Right cardiac atrium (tissue), 5 donors: ENCODE results near the gene INO80. TPM values are rescaled to one million over a fixed set of nuclear protein-coding genes. Genes with fewer than 3 reads are reported as not detected.

Source experiments
- ATAC-seq, 2 donors: fragments of 200-7000 bp; cut with Tn5 transposase; one replicate each; pipeline versions ENCODE4 v1.8.0 to v1.9.1; 2020; ENCODE audit warnings: moderate library complexity in 2 of 2, mild to moderate bottlenecking in 1 of 2
- DNase-seq, 3 donors: peaks; one replicate each; pipeline ENCODE4 v3.0.0-alpha.2; 2020
- H3K27ac ChIP-seq: one replicate; pipeline ENCODE4 v1.5.1; 2013; ENCODE audit warnings: mild to moderate bottlenecking, low read length, control low read depth, moderate library complexity
- H3K27me3 ChIP-seq: one replicate; pipeline ENCODE4 v1.6.1; 2013; ENCODE audit not compliant: control insufficient read depth, insufficient read depth
- H3K4me1 ChIP-seq: one replicate; pipeline ENCODE4 v1.6.1; 2013; ENCODE audit warnings: low read length; ENCODE audit not compliant: control insufficient read depth, insufficient read depth
- H3K4me3 ChIP-seq: one replicate; pipeline ENCODE4 v1.5.1; 2013; ENCODE audit warnings: low read length, control low read depth
- H3K9me3 ChIP-seq: one replicate; pipeline ENCODE4 v1.6.1; 2013; ENCODE audit warnings: low read length; ENCODE audit not compliant: control insufficient read depth
- WGBS: extraction: QIAGEN DNeasy Blood & Tissue Kit; methylation state at CpG from one replicate; pipeline ENCODE4 v1.1.7; 2013; 5-methylcytosine and 5-hydroxymethylcytosine counted together
- intact Hi-C, 4 donors: fragments of 100-400 bp; cut with DNase I; formaldehyde crosslinking; loops; one replicate each; pipeline versions ENCODE4 v1.11.0 to v1.14.0; 2022 to 2023
- polyA plus RNA-seq: library from polyadenylated mRNA; stranded (reverse); fragments of 200-250 nt; gene quantifications from one replicate; pipeline ENCODE4 v1.2.3, GENCODE V29; 2013
- total RNA-seq, 4 donors: library from RNA; stranded (reverse); fragmentation: NEBNext Ultra II Directional; extraction: Animal tissue kit (Norgen Biotek cat#: 25700); gene quantifications; one replicate each; pipeline ENCODE4 v1.2.1, GENCODE V29; 2021
- donor health status: healthy with polysubstance abuse.
- donor health status: DM: no; HTN: yes; CAD: no.
- donor health status: DM: no; HTN: no; CAD: no.
- donor health status: DM: no; HTN: yes; CAD: no; lungs with severe emphysema.
- donor health status: DM: yes; HTN: yes; CAD: no.

INO80 gene
- total and polyA plus RNA-seq, 5 donors, result 5.8 to 14.9 (median 12.1) TPM

- WGBS, result 93% methylated on average over 4 of the region's 4 CpGs
These were observed 131.1 kb downstream of the INO80 start for GRCh38 chr15:40984964-40985363.

GRCh38 chr15:40984406-40984805 is 131.7 kb downstream of the INO80 start:
- WGBS, result 93% methylated on average over 5 of the region's 5 CpGs
- H3K27me3 ChIP-seq, result no peaks in the 10 kb centered on the region
- intact Hi-C loops, result no loop called here
- no peak for ATAC-seq
- H3K4me3 ChIP-seq, result no peak overlapping the region
- no peak overlapping the region for H3K27ac ChIP-seq
- no peaks in the 10 kb centered on the region for H3K9me3 ChIP-seq
- no peak for DNase-seq
- H3K4me1 ChIP-seq, result no peaks in the 10 kb centered on the region

More at GRCh38 chr15:40984964-40985363, 131.1 kb downstream of the INO80 start:
- Histone ChIP-seq H3K4me1 (no peaks in the 10 kb centered on the region), H3K9me3 (no peaks in the 10 kb centered on the region), H3K27me3 (no peaks in the 10 kb centered on the region), H3K27ac (no peak overlapping the region), H3K4me3 (no peak overlapping the region)
- ATAC-seq, result no peak
- DNase-seq, result no peak
- intact Hi-C loops, result no loop called here

- H3K4me1 ChIP-seq, result no peaks in the 10 kb centered on the region
- H3K9me3 ChIP-seq, result no peaks in the 10 kb centered on the region
- WGBS, result 71% methylated on average over 13 of the region's 13 CpGs
- no peaks in the 10 kb centered on the region for H3K27me3 ChIP-seq
- no peak overlapping the region for H3K4me3 ChIP-seq
- ATAC-seq (peak; percentile 69 to 84), DNase-seq (peak; percentile 51 to 78 (median 74))
- intact Hi-C loops, result no loop called here
- no peak overlapping the region for H3K27ac ChIP-seq
These were observed 133.2 kb downstream of the INO80 start for GRCh38 chr15:40982855-40983254.

- WGBS, result 70% methylated on average over 3 of the region's 3 CpGs
- H3K4me1 ChIP-seq, result no peaks in the 10 kb centered on the region
- H3K27ac ChIP-seq, result no peak overlapping the region
- DNase-seq (no peak), ATAC-seq (no peak)
- H3K9me3 ChIP-seq, result no peaks in the 10 kb centered on the region
- no peaks in the 10 kb centered on the region for H3K27me3 ChIP-seq
- intact Hi-C loops, result no loop called here
- H3K4me3 ChIP-seq, result no peak overlapping the region
These were observed 134.9 kb downstream of the INO80 start for GRCh38 chr15:40981186-40981585.

GRCh38 chr15:40978562-40978961 is 137.5 kb downstream of the INO80 start:
- Histone ChIP-seq H3K27me3 (no peaks in the 10 kb centered on the region), H3K27ac (no peak overlapping the region), H3K9me3 (no peaks in the 10 kb centered on the region), H3K4me1 (no peaks in the 10 kb centered on the region), H3K4me3 (no peak overlapping the region)
- WGBS, result 94% methylated on average over 4 of the region's 4 CpGs
- intact Hi-C loops, result no loop called here
- ATAC-seq, result no peak
- DNase-seq, result no peak

GRCh38 chr15:40978141-40978540 is 137.9 kb downstream of the INO80 start:
- DNase-seq, result no peak
- Histone ChIP-seq H3K9me3 (no peaks in the 10 kb centered on the region), H3K27me3 (no peaks in the 10 kb centered on the region), H3K4me3 (no peak overlapping the region), H3K27ac (no peak overlapping the region), H3K4me1 (no peaks in the 10 kb centered on the region)
- intact Hi-C loops, result no loop called here
- ATAC-seq, result no peak
- WGBS, result 76% methylated on average over 2 of the region's 2 CpGs

GRCh38 chr15:40976819-40977218 is 139.3 kb downstream of the INO80 start:
- 66% methylated on average over 7 of the region's 7 CpGs for WGBS
- H3K4me1 ChIP-seq, result no peaks in the 10 kb centered on the region
- H3K9me3 ChIP-seq, result no peaks in the 10 kb centered on the region
- intact Hi-C loops, result no loop called here
- no peak overlapping the region for H3K4me3 ChIP-seq
- DNase-seq, result no peak
- H3K27ac ChIP-seq, result no peak overlapping the region
- ATAC-seq, result no peak
- H3K27me3 ChIP-seq, result no peaks in the 10 kb centered on the region

GRCh38 chr15:40974879-40975278 is 141.2 kb downstream of the INO80 start:
- ATAC-seq, result peak in 1 of 2 donors; percentile 41

GRCh38 chr15:40969363-40969762 is 146.7 kb downstream of the INO80 start:
- H3K27me3 ChIP-seq, result no peaks in the 10 kb centered on the region
- H3K9me3 ChIP-seq, result no peaks in the 10 kb centered on the region
- H3K4me1 ChIP-seq, result no peaks in the 10 kb centered on the region
- DNase-seq (no peak), ATAC-seq (no peak)
- intact Hi-C loops, result no loop called here
- WGBS, result 91% methylated on average over 8 of the region's 8 CpGs
- no peak overlapping the region for H3K4me3 ChIP-seq
- H3K27ac ChIP-seq, result no peak overlapping the region

More at GRCh38 chr15:40974879-40975278, 141.2 kb downstream of the INO80 start:
- Histone ChIP-seq H3K4me3 (no peak overlapping the region), H3K9me3 (no peaks in the 10 kb centered on the region), H3K27me3 (no peaks in the 10 kb centered on the region), H3K27ac (no peak overlapping the region), H3K4me1 (no peaks in the 10 kb centered on the region)
- DNase-seq, result no peak
- 77% methylated on average over 4 of the region's 4 CpGs for WGBS
- intact Hi-C loops, result no loop called here

- no peaks in the 10 kb centered on the region for H3K27me3 ChIP-seq
- no peak overlapping the region for H3K27ac ChIP-seq
- ATAC-seq, result no peak
- H3K4me1 ChIP-seq, result no peaks in the 10 kb centered on the region
- no peak overlapping the region for H3K4me3 ChIP-seq
- DNase-seq, result no peak
- intact Hi-C loops, result no loop called here
- no peaks in the 10 kb centered on the region for H3K9me3 ChIP-seq
- WGBS, result 69% methylated on average over 7 of the region's 7 CpGs
These were observed 147.6 kb downstream of the INO80 start for GRCh38 chr15:40968290-40969085.

- Histone ChIP-seq H3K27me3 (no peaks in the 10 kb centered on the region), H3K27ac (no peak overlapping the region), H3K9me3 (no peaks in the 10 kb centered on the region), H3K4me3 (no peak overlapping the region), H3K4me1 (no peaks in the 10 kb centered on the region)
- 80% methylated on average over 13 of the region's 13 CpGs for WGBS
- no peak for ATAC-seq
- intact Hi-C loops, result no loop called here
- no peak for DNase-seq
These were observed 151.4 kb downstream of the INO80 start for GRCh38 chr15:40964634-40965033.
